Measurements from ENCODE around the gene TIMM22.
"Not testable (repeated sequence)": the region's sequence is repeated elsewhere in the genome, so short reads cannot be mapped to it uniquely, and the experiment has no call there.

- TF ChIP-seq POLR2AphosphoS5 (IDR thresholded peaks at IDR 0.05; ENCODE audit: borderline replicate concordance, low read depth, low read length); EZH2 (IDR thresholded peaks at IDR 0.05): not testable (repeated sequence)
Observed at GRCh38 chr17:971861-972260, 25.1 kb upstream of the TIMM22 start.
